DOHH2 (cell line): ENCODE results near the gene TREX2.

Source experiments
- CTCF ChIP-seq: fragments of 200-600 bp; sonication (generic); IDR thresholded peaks from one replicate; pipeline ENCODE4 v1.5.1; 2014; ENCODE audit warnings: antibody characterized with exemption, mild to moderate bottlenecking, low read depth, low read length; ENCODE audit not compliant: poor library complexity, severe bottlenecking
- EZH2phosphoT487 ChIP-seq: fragments of 200-600 bp; sonication (generic); IDR thresholded peaks from 2 replicates; pipeline ENCODE4 v1.6.1; 2017; ENCODE audit warnings: borderline replicate concordance, mild to moderate bottlenecking, antibody characterized with exemption, low read length, moderate library complexity, mixed read lengths

GRCh38 chrX:153448556-153449367, 2.9 kb upstream of the TREX2 start:
- TF ChIP-seq CTCF (no peak), EZH2phosphoT487 (no peak)
